Activated naive CD4-positive, alpha-beta T cell treated with anti-CD3 and anti-CD28 coated beads, Interleukin-2, amount 10 ng/mL, durations not matched to agents 7 days and 5 days (primary cell): ENCODE measurements around the gene SLC6A18.
A peak's percentile ranks its signal among the peaks of the same experiment; 100 is the strongest.

Experiments
- CTCF ChIA-PET: fragments of 350-600 bp; sonication (Branson Sonifier 250); formaldehyde crosslinking; loops from one replicate; lab custom pipeline; 2021; ENCODE audit warnings: antibody characterized with exemption; lab: Charles Lee
- DNase-seq: peaks from one replicate; pipeline ENCODE4 v3.0.0-alpha.2; 2020
- H3K27ac Mint-ChIP-seq: one replicate; pipeline ENCODE4 v1.8.0; 2021; ENCODE audit warnings: mild to moderate bottlenecking, moderate library complexity, mixed read lengths
- H3K27me3 Mint-ChIP-seq: one replicate; pipeline ENCODE4 v1.8.0; 2021; ENCODE audit warnings: mild to moderate bottlenecking, mixed read lengths
- H3K36me3 Mint-ChIP-seq: one replicate; pipeline ENCODE4 v1.8.0; 2021; ENCODE audit warnings: mixed read lengths
- H3K4me1 Mint-ChIP-seq: one replicate; pipeline ENCODE4 v1.8.0; 2021; ENCODE audit warnings: mixed read lengths
- H3K4me3 Mint-ChIP-seq: one replicate; pipeline ENCODE4 v1.8.0; 2021; ENCODE audit warnings: mild to moderate bottlenecking, moderate library complexity, mixed read lengths
- H3K9me3 Mint-ChIP-seq: one replicate; pipeline ENCODE4 v1.8.0; 2021; ENCODE audit warnings: mixed read lengths

Gene SLC6A18

GRCh38 chr5:1194378-1194777 lies 30.8 kb upstream of the SLC6A18 start:
- Mint-ChIP-seq H3K27ac (no peak overlapping the region), H3K4me1 (no peaks in the 10 kb centered on the region), H3K4me3 (no peak overlapping the region), H3K27me3 (peaks cover 39% of the 10 kb centered on the region), H3K9me3 (no peaks in the 10 kb centered on the region), H3K36me3 (no peaks in the 10 kb centered on the region)
- CTCF ChIA-PET: no interaction called here
- DNase-seq: no peak

DNA sequence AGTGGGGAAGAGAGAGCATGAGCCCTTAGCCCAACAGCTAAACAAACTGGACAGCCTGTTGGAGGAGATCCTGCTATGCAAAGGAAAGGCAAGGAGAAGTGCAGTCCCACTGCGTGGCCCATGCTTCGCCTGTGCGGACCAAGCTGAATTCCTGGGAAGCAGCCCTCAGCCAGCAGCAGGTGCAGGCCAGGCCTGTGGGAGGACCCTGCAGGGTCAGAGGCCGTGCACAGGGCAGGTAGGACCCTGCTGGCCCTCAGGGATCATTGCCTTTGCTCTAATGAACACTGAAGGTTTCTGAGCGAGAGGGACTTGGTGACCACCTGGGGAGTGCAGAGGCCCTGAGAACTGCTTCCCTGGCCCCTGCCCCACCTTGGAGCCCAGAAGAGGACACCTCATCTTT lies 29.7 kb upstream of the SLC6A18 start:
- no peak overlapping the region for H3K4me3 Mint-ChIP-seq
- CTCF ChIA-PET: no interaction called here
- H3K9me3 Mint-ChIP-seq: no peaks in the 10 kb centered on the region
- no peak overlapping the region for H3K27ac Mint-ChIP-seq
- DNase-seq: no peak
- H3K27me3 Mint-ChIP-seq: peaks cover 34% of the 10 kb centered on the region
- no peaks in the 10 kb centered on the region for H3K36me3 Mint-ChIP-seq
- H3K4me1 Mint-ChIP-seq: no peaks in the 10 kb centered on the region

DNA sequence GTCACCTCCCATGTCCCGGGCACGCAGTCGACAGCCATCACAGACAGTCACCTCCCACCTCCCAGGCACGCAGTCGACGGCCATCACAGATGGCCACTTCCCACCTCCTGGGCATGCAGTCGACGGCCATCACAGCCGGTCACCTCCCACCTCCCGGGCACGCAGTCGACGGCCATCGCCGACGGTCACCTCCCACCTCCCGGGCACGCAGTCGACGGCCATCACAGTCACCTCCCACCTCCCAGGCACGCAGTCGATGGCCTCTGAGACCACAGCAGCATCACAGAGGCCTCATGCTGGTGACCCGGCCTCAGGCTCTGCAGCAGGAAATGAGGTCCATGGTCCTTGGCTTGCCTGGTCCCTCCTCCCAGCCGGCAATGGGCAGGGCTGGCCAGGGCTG lies 29.3 kb upstream of the SLC6A18 start:
- Mint-ChIP-seq H3K27me3 (peaks cover 33% of the 10 kb centered on the region), H3K4me1 (no peaks in the 10 kb centered on the region), H3K9me3 (no peaks in the 10 kb centered on the region), H3K36me3 (no peaks in the 10 kb centered on the region), H3K27ac (no peak overlapping the region), H3K4me3 (no peak overlapping the region)
- CTCF ChIA-PET: no interaction called here
- DNase-seq: no peak

DNA sequence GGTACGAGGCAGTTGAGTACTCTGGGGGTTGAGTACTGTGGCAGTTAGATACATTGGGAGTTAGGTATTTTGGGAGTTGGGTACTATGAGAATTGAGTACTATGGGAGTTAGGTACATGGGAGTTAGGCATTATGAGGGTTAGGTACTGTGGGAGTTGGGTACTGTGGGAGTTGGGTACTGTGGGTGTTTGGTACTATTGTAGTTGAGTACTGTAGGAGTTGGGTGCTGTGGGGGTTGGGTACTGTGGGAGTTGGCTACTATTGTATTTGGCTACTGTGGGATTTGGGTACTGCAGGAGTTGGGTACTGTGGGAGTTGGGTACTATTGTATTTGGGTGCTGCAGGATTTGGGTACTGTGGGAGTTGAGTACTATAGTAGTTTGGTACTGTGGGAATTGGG lies 28.6 kb upstream of the SLC6A18 start:
- CTCF ChIA-PET: no interaction called here
- H3K4me1 Mint-ChIP-seq: no peaks in the 10 kb centered on the region
- no peak overlapping the region for H3K27ac Mint-ChIP-seq
- no peaks in the 10 kb centered on the region for H3K9me3 Mint-ChIP-seq
- no peaks in the 10 kb centered on the region for H3K36me3 Mint-ChIP-seq
- H3K4me3 Mint-ChIP-seq: no peak overlapping the region
- no peak for DNase-seq
- peaks cover 31% of the 10 kb centered on the region for H3K27me3 Mint-ChIP-seq

DNA sequence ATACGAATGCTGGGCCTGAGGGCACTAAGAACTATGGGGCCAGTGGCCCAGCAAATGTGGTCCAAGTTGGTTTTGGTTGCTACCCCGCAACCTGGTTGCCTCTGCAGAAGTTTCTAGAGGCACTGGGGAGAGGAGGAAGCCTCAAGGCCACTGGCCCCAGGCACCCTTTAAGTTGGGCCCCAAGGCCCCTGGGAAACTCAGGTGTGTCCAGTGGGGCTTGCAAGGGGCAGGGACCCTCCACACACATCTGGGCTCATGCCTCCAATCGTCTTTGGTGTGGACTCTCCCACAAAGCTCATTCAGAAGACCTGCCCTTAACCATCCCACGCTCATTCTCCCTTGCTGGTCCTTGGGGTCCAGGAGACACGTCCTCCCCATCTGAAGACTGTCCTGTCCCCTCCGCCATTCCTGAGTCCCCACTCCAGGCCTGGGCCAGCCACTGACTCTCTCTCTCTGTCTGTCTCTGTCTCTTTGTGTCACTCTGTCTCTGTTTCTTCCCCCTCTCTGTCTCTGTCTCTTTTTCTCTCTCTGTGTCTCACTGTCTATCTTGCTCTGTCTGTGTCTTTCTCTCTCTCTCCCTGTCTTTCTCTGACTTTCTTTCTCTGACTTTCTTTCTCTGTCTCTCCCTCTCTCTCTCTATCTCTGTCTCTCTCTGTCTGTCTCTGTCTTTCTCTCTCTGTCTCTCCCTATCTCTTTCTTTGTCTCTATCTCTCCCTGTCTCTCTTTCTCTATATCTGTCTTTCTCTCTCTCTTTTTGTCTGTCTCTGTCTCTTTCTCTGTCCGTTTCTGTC lies 27.1 kb upstream of the SLC6A18 start:
- no peak overlapping the region for H3K4me3 Mint-ChIP-seq

DNA sequence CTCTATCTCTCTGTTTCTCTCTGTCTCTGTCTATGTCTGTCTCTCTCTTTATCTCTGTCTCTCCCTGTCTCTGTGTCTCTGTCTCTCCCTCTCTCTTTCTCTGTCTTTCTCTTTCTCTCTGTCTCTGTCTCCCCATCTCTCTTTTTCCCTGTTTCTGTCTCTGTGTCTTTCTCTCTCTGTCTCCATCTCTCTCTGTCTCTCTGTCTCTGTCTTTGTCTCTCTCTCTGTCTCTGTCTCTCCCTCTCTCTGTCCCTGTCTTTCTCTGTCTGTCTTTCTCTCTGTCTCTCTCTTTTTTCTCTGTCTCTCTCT lies 25.9 kb upstream of the SLC6A18 start:
- Mint-ChIP-seq H3K27me3 (peaks cover 19% of the 10 kb centered on the region), H3K4me1 (no peaks in the 10 kb centered on the region), H3K9me3 (no peaks in the 10 kb centered on the region)

More for the DNA sequence above, 27.1 kb upstream of the SLC6A18 start:
- no peaks in the 10 kb centered on the region for H3K36me3 Mint-ChIP-seq
- H3K9me3 Mint-ChIP-seq: no peaks in the 10 kb centered on the region
- peaks cover 24% of the 10 kb centered on the region for H3K27me3 Mint-ChIP-seq
- H3K27ac Mint-ChIP-seq: no peak overlapping the region
- no peaks in the 10 kb centered on the region for H3K4me1 Mint-ChIP-seq
- no peak for DNase-seq
- CTCF ChIA-PET: no interaction called here

DNA sequence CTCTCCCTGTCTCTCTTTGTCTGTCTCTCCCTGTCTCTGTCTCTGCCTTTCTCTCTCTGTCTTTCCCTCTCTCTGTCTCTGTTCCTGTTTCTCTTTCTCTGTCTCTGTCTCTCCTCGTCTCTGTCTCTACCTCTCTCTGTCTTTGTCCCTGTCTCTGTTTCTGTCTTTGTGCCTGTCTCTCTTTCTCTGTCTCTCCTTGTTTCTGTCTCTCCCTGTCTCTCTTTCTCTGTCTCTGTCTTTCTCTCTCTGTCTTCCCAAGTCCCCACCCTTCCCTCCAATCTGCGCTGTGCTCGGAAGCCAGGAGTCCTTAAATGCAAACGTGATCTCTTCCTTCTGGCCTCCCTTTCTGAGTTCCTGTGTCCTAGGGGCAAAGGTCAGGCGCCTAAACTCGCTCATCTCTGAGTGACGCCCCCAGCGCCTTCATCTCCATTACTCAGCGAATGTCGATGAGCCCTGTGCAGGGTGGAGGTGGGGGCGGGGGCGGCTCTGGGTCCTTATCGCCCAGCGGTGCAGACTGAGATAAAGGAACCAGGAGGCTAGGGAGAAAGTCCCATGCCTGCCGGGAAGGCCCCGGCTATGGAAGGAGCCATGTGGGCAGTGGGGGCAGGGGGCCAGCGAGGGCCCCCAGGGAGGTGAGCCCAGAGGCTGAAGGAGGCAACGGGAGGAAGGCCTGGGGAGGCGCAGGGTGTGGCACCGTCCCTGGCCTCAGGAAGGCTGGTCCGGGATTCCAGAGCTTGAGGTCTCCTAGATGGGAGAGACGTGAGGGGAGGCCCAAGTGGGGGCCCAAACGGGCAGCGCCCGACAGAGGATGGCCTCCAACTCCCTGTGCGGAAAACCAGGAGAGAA lies 25.3 kb upstream of the SLC6A18 start:
- CTCF ChIA-PET: no interaction called here

More for the DNA sequence above, 25.9 kb upstream of the SLC6A18 start:
- CTCF ChIA-PET: no interaction called here
- no peak overlapping the region for H3K27ac Mint-ChIP-seq
- DNase-seq: no peak
- no peaks in the 10 kb centered on the region for H3K36me3 Mint-ChIP-seq
- H3K4me3 Mint-ChIP-seq: no peak overlapping the region

GRCh38 chr5:1200495-1201326 lies 24.5 kb upstream of the SLC6A18 start:
- no peaks in the 10 kb centered on the region for H3K36me3 Mint-ChIP-seq
- no peak overlapping the region for H3K27ac Mint-ChIP-seq
- CTCF ChIA-PET: no interaction called here
- peaks cover 33% of the 10 kb centered on the region for H3K27me3 Mint-ChIP-seq
- no peaks in the 10 kb centered on the region for H3K9me3 Mint-ChIP-seq
- no peak for DNase-seq
- no peaks in the 10 kb centered on the region for H3K4me1 Mint-ChIP-seq
- no peak overlapping the region for H3K4me3 Mint-ChIP-seq

More for the DNA sequence above, 25.3 kb upstream of the SLC6A18 start:
- no peak overlapping the region for H3K4me3 Mint-ChIP-seq
- H3K4me1 Mint-ChIP-seq: no peaks in the 10 kb centered on the region
- H3K27me3 Mint-ChIP-seq: peaks cover 24% of the 10 kb centered on the region
- no peaks in the 10 kb centered on the region for H3K36me3 Mint-ChIP-seq
- H3K27ac Mint-ChIP-seq: no peak overlapping the region
- DNase-seq: peak; percentile 29
- no peaks in the 10 kb centered on the region for H3K9me3 Mint-ChIP-seq

DNA sequence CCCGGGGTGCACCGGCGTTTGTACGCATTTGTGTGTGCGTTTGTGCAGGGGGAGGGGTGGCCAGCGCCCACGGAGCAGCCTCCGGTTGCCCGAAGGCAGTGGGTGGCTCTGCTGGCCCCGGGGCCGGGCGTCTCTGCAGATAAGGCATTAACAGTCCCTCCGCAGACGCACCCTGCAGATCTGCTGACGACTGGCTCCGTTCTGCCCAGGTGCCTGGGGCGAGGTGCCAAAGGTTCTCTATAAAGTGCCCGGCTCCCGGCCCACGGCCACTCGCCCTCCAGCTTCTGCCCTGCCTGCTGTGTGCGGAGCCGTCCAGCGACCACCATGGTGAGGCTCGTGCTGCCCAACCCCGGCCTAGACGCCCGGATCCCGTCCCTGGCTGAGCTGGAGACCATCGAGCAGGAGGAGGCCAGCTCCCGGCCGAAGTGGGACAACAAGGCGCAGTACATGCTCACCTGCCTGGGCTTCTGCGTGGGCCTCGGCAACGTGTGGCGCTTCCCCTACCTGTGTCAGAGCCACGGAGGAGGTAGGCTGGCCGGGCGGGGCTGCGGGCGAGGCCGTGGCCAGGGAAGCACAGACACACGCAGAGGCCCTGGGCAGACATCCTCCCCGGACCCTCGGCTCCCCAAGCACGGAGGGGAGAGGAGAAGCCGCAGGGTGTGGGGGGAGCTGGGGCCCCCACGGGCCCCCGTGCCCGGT lies 23.7 kb upstream of the SLC6A18 start, which contains the start of gene SLC6A19:
TSS of gene SLC6A19 (plus strand) at position 269 of the 699 bp plus-strand sequence. CDS start at position 325, 56 bp downstream.
- Mint-ChIP-seq H3K4me1 (no peaks in the 10 kb centered on the region), H3K36me3 (no peaks in the 10 kb centered on the region), H3K4me3 (no peak within 1 kb of the TSS), H3K27ac (no peak within 1 kb of the TSS), H3K9me3 (no peaks in the 10 kb centered on the region), H3K27me3 (peaks cover 40% of the 10 kb centered on the region)
- CTCF ChIA-PET: no interaction called here
- no peak for DNase-seq

DNA sequence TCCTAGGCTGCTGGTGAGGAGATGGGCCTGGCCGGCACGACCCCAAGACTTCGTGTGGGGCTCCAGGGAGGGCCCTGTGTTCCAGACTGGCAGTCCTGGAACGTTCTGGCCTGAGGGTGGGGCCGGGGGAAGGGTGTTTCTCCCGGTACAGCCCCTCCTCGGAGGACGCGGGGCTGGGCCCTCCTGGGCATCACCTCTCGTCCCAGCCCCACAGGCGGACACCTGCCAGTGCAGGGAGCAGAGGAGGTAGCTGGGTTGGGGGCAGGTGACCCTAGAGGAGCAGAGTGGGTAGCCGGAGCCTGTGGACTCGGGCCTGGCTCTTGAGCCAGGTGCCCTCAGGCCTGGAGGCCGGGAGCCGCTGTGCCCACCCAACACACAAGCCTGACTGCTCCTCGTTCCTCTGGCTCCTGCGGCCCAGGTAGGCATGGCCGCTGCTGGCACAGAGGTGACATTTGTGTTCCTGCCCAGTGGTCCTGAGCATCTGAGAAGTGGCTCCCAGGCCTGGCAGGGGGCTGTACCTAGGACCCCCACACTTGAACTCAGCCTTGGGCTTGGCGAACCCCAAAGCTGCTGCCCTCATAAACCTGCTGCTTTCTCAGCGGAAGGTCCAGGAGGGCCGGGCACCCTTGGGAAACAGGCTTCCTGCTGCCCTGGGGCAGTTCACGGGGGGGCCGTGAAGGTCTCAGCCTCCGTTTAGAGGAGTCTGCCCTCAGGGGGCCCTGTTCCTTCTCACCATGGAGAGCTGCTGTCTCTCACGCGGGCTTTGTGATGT lies 23.0 kb upstream of the SLC6A18 start:
- Mint-ChIP-seq H3K27me3 (peaks cover 35% of the 10 kb centered on the region), H3K27ac (no peak overlapping the region), H3K36me3 (no peaks in the 10 kb centered on the region), H3K4me3 (no peak overlapping the region), H3K4me1 (no peaks in the 10 kb centered on the region), H3K9me3 (no peaks in the 10 kb centered on the region)
- CTCF ChIA-PET: no interaction called here
- DNase-seq: no peak

DNA sequence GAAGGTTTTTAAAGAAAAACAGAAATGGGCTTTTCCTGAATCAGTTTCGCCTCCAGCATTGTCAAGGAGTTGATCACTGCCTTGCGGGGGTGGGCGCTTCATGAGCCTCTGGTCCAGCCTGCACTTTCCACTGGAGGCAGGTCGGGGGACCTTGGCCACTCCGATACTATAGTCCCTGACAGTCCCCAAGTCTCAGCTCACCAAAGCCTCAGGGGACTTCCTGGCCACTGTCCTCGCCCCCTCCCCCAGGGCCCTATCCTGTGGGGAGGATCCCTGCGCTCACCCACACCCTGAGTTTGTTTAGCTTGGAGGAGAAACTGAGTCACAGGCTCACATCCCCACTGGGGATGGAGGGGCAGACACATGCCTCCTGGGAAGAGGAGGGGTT lies 22.4 kb upstream of the SLC6A18 start:
- CTCF ChIA-PET: no interaction called here
- Mint-ChIP-seq H3K4me1 (no peaks in the 10 kb centered on the region), H3K36me3 (no peaks in the 10 kb centered on the region), H3K4me3 (no peak overlapping the region), H3K27ac (no peak overlapping the region), H3K9me3 (no peaks in the 10 kb centered on the region), H3K27me3 (peaks cover 35% of the 10 kb centered on the region)
- DNase-seq: no peak

DNA sequence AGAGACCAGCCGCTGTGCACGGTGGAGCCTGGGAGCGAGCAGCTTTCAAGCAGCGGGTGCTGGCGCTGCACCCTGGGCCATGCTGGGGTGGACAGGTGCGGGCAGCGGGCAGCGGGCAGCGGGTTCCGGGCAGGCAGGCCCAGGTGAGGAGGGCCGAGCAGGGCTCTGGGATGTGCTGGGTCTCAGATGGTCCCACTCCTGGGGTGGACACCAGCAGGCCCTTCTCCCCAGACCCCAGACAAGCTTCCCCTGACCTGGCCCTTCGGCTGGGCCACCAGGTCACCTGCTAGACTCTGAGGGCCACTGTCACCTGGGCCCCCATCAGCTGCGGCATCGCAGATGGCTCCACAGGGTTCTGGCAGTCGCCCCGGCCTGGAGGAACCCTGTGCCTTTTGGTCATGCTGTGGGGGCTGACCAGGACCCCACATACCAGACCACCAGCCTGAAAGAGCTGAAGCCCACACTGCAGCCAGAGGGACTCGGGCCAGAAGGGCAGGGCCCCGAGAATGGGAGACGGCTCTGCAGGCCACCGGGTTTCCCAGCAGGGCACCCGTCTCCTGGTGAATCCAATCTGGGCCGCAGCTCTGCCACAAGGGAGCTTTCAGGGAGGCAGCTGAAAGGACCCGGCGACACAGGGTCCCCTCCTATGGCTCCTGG lies 21.7 kb upstream of the SLC6A18 start:
- Mint-ChIP-seq H3K36me3 (no peaks in the 10 kb centered on the region), H3K9me3 (no peaks in the 10 kb centered on the region), H3K27ac (no peak overlapping the region), H3K4me1 (no peaks in the 10 kb centered on the region), H3K4me3 (no peak overlapping the region), H3K27me3 (peaks cover 35% of the 10 kb centered on the region)
- CTCF ChIA-PET: no interaction called here
- DNase-seq: no peak
